SKM-1 treated with dmso at 0.1 percent for 144 hours (cell line): Measurements from ENCODE around the gene PCNP.
A peak's percentile ranks its signal among the peaks of the same experiment; 100 is the strongest.
"Not testable (repeated sequence)": the region's sequence is repeated elsewhere in the genome, so short reads cannot be mapped to it uniquely, and the experiment has no call there.

Experiments used
- DNase-seq: peaks from one replicate; lab custom pipeline; 2025; ENCODE audit not compliant: unreplicated experiment; lab: John Stamatoyannopoulos, UW

Gene PCNP

GRCh38 chr3:101631098-101631796 is 57.3 kb downstream of the PCNP start:
- no peak for DNase-seq

DNA sequence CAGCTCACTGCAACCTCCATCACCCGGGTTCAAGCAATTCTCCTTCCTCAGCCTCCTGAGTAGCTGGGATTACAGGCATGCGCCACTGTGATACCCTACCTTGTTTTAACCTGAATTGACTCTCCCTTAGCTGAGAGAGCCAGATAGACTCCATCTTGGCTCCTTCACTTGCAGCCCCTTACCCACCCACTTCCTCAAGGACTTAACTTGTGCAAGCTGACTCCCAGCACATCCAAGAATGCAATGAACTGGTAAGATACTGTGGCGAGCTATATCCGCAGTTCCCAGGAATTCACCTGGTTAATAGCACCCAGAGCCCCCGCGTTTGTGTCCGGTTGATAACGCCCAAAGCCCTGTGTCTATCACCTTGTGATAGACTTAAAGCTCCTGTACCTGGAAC is 58.0 kb downstream of the PCNP start:
- DNase-seq: not testable (repeated sequence)

GRCh38 chr3:101632586-101632985 is 58.6 kb downstream of the PCNP start:
- DNase-seq: no peak

DNA sequence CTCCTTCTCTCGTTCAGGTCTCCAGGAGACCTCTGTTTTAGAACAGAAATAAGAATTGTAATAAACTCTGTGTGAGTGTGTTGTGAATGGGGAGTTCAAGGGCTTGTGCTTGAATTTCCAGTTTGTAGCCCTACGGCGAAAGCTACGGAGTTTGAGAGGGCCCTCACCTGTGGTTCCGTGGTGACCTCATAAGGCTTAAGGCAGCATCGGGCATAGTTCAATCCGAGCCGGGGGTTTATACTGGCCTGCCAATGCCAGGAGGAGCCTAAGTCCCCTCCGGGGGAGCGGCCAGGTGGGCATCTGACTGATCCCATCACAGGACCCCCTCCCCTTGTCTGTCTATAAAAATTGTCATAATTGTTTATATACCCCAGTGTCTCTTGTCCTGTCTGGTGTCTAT is 59.2 kb downstream of the PCNP start:
- DNase-seq: no peak

- DNase-seq: no peak
These were observed 60.7 kb downstream of the PCNP start for GRCh38 chr3:101634591-101635196.

GRCh38 chr3:101635345-101635744 is 61.4 kb downstream of the PCNP start:
- DNase-seq: no peak

- peak; percentile 62 for DNase-seq
These were observed 62.2 kb downstream of the PCNP start for GRCh38 chr3:101635954-101636798.

DNA sequence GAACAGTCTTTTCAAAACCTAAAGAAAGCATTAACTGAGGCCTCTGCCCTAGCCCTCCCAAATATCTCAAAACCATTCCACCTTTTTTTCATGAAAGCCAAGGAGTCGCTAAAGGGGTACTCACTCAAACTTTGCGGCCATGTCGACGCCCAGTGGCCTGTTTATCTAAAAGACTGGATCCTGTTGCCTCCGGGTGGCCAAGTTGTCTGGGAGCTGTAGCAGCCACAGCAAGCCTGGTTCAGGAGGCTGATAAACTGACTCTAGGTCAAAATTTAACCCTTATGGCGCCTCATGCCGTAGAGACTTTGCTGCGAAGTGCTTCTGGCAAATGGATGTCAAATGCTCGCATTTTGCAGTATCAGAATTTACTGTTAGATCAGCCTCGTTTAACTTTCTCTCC is 63.5 kb downstream of the PCNP start:
- DNase-seq: no peak

DNA sequence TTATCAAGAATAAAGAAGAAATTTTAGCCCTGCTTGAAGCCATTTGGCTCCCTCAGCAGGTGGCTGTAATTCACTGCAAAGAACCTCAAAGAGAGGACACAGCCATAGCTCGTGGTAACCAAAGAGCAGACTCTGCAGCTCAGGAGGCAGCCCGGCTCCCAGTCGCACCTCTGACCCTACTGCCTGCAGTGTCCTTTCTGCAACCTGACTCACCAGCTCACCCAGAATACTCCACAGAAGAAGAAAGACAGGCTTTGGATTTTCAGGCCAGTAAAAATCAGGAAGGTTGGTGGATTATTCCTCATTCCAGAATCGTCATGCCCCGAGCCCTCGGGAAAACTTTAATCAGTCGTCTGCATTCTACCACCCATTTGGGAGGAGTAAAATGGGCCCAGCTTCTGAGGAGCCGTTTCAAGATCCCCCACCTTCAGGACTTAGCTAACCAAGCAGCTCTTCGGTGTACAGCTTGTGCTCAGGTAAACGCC is 64.3 kb downstream of the PCNP start:
- DNase-seq: no peak

DNA sequence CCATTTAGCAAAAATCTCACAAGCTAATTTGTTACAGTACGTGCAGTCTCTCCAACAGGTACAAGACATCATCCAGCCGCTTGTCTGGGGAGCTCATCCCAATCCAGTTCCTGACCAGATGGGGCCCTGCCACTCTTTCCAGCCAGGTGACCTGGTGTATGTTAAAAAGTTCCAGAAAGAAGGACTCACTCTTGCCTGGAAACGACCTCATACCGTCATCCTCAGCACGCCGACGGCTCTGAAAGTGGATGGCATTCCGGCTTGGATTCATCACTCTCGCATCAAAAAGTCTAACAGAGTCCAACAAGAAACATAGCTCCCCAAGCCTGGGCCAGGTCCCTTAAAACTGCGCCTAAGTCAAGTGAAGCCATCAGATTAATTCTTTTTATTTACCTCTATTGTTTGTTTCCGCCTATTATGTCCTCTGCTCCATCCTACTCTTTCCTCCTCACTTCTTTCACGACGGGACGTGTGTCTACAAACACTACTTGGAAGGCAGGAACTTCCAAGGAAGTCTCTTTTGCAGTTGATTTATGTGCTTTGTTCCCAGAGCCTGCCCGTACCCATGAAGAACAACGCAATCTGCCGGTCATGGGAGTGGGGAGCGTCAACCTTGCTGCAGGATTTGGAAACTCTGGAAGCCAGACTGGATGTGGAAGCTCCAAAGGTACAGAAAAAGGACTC is 65.4 kb downstream of the PCNP start:
- no peak for DNase-seq

DNA sequence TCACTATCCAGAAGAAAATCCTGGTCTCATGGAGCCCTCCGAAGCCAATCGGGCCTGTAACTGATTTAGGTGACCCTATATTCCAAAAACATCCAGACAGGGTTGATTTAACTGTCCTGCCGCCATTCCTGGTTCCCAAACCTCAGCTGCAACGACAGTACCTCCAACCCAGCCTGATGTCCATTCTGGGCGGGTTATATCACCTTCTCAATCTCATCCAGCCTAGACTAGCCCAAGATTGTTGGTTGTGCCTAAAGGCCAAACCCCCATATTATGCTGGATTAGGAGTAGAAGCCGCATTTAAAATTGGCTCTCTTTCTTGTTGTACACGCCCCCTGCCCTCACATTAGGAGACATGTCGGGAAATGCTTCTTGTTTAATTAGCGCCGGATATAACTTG is 66.3 kb downstream of the PCNP start:
- DNase-seq: no peak

- DNase-seq: not testable (repeated sequence)
These were observed 67.6 kb downstream of the PCNP start for GRCh38 chr3:101641397-101642115.

DNA sequence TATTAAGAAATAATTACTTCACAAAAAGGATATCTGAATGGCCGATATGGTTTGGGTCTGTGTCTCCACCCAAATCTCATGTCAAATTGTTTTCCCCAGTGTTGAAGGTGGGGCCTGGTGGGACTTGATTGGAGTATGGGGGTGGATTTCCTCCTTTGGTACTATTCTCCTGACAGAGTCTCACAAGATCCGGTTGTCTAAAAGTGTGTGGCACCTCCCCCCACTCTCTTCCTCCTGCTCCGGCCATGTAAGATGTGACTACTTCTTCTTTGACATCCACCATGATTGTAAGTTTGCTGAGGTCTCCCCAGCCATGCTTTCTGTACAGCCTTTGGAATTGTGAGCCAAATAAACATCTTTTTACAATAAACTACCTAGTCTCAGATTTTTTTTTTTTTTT is 68.5 kb downstream of the PCNP start:
- no peak for DNase-seq

- DNase-seq: no peak
These were observed 69.2 kb downstream of the PCNP start for GRCh38 chr3:101643009-101643844.
